D721Med (cell line): ENCODE data around the gene ENPP3.

ENCODE experiments used
- DNase-seq: peaks from one replicate; pipeline ENCODE4 v3.0.0; 2011; ENCODE audit warnings: low spot score; ENCODE audit not compliant: insufficient read length
- FAIRE-seq: peaks from 2 replicates; lab custom pipeline; 2011; peaks lifted over from hg19 to GRCh38; lab: Jason Lieb, UNC
- TF ChIP-seq, protein P1 (sequence below): IDR thresholded peaks from 2 replicates; pipeline ENCODE4 v1.5.1; 2012; ENCODE audit warnings: mild to moderate bottlenecking, control low read depth; ENCODE audit not compliant: insufficient read depth; ENCODE audit errors: missing control alignments

ENPP3 gene

GRCh38 chr6:131792091-131792496 lies 155.0 kb downstream of the ENPP3 start:
- FAIRE-seq (no peak), DNase-seq (no peak)
- TF ChIP-seq, protein P1, sequence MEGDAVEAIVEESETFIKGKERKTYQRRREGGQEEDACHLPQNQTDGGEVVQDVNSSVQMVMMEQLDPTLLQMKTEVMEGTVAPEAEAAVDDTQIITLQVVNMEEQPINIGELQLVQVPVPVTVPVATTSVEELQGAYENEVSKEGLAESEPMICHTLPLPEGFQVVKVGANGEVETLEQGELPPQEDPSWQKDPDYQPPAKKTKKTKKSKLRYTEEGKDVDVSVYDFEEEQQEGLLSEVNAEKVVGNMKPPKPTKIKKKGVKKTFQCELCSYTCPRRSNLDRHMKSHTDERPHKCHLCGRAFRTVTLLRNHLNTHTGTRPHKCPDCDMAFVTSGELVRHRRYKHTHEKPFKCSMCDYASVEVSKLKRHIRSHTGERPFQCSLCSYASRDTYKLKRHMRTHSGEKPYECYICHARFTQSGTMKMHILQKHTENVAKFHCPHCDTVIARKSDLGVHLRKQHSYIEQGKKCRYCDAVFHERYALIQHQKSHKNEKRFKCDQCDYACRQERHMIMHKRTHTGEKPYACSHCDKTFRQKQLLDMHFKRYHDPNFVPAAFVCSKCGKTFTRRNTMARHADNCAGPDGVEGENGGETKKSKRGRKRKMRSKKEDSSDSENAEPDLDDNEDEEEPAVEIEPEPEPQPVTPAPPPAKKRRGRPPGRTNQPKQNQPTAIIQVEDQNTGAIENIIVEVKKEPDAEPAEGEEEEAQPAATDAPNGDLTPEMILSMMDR = no peak

DNA sequence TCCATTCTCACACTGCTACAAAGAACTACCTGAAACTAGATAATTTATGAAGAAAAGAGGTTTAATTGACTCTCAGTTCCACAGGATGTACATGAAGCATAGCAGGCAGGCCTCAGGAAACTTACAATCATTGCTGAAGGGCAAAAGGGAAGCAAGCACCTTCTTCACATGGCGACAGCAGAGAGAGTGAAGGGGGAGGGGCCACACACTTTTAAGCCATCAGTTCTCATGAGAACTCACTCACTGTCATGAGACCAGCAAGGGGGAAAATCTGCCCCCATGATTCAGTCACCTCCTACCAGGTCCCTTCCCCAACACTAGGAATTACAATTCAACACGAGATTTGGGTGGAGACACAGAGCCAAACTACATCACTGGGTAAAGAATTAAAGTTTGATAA lies 158.3 kb downstream of the ENPP3 start:
- FAIRE-seq (no peak), DNase-seq (no peak)
- TF ChIP-seq, protein P1 = no peak
